ENCODE measurements around the gene ZSWIM4. TPM values are rescaled to one million over a fixed set of nuclear protein-coding genes. Genes with fewer than 3 reads are reported as not detected.
"Not testable (repeated sequence)": the region's sequence is repeated elsewhere in the genome, so short reads cannot be mapped to it uniquely, and the experiment has no call there.

The ZSWIM4 gene
- total and polyA plus RNA-seq, 12 donors = 1.2 to 7.1 (median 2.7) TPM

DNA sequence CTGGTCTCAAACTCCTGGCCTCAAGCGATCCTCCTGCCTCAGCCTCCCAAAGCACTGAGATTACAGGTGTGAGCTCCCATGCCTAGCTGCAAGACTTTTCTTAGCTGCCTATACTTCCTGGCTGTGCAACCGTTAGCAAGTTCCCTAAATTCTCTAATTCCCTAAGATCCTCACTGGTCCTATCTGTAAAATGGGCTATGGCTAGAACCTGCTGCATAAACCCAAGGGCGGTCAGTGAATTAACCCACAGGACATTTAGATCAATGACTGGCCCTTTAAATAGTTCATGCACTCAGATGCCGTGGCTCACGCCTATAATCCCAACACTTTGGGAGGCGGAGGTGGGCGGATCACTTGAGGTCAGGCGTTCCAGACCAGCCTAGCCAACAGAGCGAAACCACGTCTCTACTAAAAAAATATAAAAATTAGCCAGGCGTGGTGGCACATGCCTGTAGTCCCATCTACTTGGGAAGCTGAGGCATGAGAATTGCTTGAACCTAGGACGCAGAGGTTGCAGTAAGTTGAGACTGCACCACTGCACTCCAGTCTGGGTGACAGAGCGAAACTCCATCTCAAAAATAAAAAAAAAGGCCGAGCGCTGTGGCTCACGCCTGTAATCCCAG lies 25.1 kb upstream of the ZSWIM4 start:
- Histone ChIP-seq H3K4me1 (peaks cover 0 to 19% (median 14%) of the 10 kb centered on the region in 9 donors), H3K4me3 (no peak overlapping the region), H3K36me3 (peaks cover 0 to 52% (median 33%) of the 10 kb centered on the region in 9 donors), H3K27ac (no peak overlapping the region), H3K27me3 (no peaks in the 10 kb centered on the region), H3K9me3 (no peaks in the 10 kb centered on the region)
- 90 to 94% methylated on average over 16 of the region's 16 CpGs for WGBS, 2 donors
- TF ChIP-seq, protein P1, sequence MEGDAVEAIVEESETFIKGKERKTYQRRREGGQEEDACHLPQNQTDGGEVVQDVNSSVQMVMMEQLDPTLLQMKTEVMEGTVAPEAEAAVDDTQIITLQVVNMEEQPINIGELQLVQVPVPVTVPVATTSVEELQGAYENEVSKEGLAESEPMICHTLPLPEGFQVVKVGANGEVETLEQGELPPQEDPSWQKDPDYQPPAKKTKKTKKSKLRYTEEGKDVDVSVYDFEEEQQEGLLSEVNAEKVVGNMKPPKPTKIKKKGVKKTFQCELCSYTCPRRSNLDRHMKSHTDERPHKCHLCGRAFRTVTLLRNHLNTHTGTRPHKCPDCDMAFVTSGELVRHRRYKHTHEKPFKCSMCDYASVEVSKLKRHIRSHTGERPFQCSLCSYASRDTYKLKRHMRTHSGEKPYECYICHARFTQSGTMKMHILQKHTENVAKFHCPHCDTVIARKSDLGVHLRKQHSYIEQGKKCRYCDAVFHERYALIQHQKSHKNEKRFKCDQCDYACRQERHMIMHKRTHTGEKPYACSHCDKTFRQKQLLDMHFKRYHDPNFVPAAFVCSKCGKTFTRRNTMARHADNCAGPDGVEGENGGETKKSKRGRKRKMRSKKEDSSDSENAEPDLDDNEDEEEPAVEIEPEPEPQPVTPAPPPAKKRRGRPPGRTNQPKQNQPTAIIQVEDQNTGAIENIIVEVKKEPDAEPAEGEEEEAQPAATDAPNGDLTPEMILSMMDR (IDR thresholded peaks at IDR 0.05) = no peak
- intact Hi-C loops (cut with DNase I) = loop anchor here in 1 of 10 donors (10.0 kb wide), 1 partner anchor 305 kb away; the partner anchor contains the start of gene MISP3
- DNase-seq = no peak
- ATAC-seq = no peak

GRCh38 chr19:13774217-13775191 lies 20.7 kb upstream of the ZSWIM4 start, which contains the start of gene C19orf53:
Gene C19orf53 (plus strand): TSS chr19:13774456. CDS start chr19:13774478, 22 bp downstream.
- H3K27ac ChIP-seq = peak within 1 kb of the TSS; percentile 62 to 94 (median 86)
- H3K36me3 ChIP-seq = peaks cover 0 to 78% (median 34%) of the 10 kb centered on the region in 9 donors
- peak within 1 kb of the TSS; percentile 74 to 98 (median 89) for H3K4me3 ChIP-seq
- TF ChIP-seq, protein P1 (IDR thresholded peaks at IDR 0.05) = no peak
- 0% methylated on average over 61 of the region's 61 CpGs for WGBS, 2 donors
- no peaks in the 10 kb centered on the region for H3K27me3 ChIP-seq
- ATAC-seq (peak; percentile 95 to 99 (median 98)), DNase-seq (peak; percentile 88 to 93)
- H3K4me1 ChIP-seq = peaks cover 0 to 23% (median 19%) of the 10 kb centered on the region in 9 donors
- no peaks in the 10 kb centered on the region for H3K9me3 ChIP-seq
- intact Hi-C loops (cut with DNase I) = loop anchor here in 1 of 10 donors (10.0 kb wide), 1 partner anchor 300 kb away; the partner anchor contains the start of gene MISP3

- H3K4me3 ChIP-seq = no peak overlapping the region
- TF ChIP-seq, protein P1 (IDR thresholded peaks at IDR 0.05) = no peak
- ATAC-seq (no peak), DNase-seq (no peak)
- no peaks in the 10 kb centered on the region for H3K9me3 ChIP-seq
- no peak overlapping the region for H3K27ac ChIP-seq
- WGBS, 2 donors = 85 to 89% methylated on average over 9 of the region's 9 CpGs
- peaks cover 0 to 45% (median 17%) of the 10 kb centered on the region in 9 donors for H3K36me3 ChIP-seq
- no peaks in the 10 kb centered on the region for H3K27me3 ChIP-seq
- intact Hi-C loops (cut with DNase I) = loop anchor here in 1 of 10 donors (10.0 kb wide), 1 partner anchor 296 kb away; the partner anchor contains the start of gene MISP3
- H3K4me1 ChIP-seq = peaks cover 0 to 50% (median 30%) of the 10 kb centered on the region in 9 donors
Measured at GRCh38 chr19:13778398-13778797, 16.8 kb upstream of the ZSWIM4 start.

GRCh38 chr19:13778847-13779246 lies 16.4 kb upstream of the ZSWIM4 start:
- ATAC-seq (no peak), DNase-seq (no peak)
- TF ChIP-seq, protein P1 (IDR thresholded peaks at IDR 0.05) = no peak
- H3K27ac ChIP-seq = no peak overlapping the region
- no peaks in the 10 kb centered on the region for H3K27me3 ChIP-seq
- H3K9me3 ChIP-seq = no peaks in the 10 kb centered on the region
- 90 to 94% methylated on average over 6 of the region's 6 CpGs for WGBS, 2 donors
- peaks cover 0 to 48% (median 28%) of the 10 kb centered on the region in 9 donors for H3K4me1 ChIP-seq
- H3K4me3 ChIP-seq = no peak overlapping the region
- H3K36me3 ChIP-seq = peaks cover 0 to 45% (median 17%) of the 10 kb centered on the region in 9 donors
- intact Hi-C loops (cut with DNase I) = loop anchor here in 1 of 10 donors (10.0 kb wide), 1 partner anchor 296 kb away; the partner anchor contains the start of gene MISP3

GRCh38 chr19:13779794-13780193 lies 15.4 kb upstream of the ZSWIM4 start:
- not testable (repeated sequence) for H3K4me3 ChIP-seq, H3K9me3 ChIP-seq, H3K27me3 ChIP-seq, DNase-seq, ATAC-seq, H3K27ac ChIP-seq
- intact Hi-C loops (cut with DNase I) = loop anchor here in 1 of 10 donors (10.0 kb wide), 1 partner anchor 295 kb away; the partner anchor contains the start of gene MISP3
- 95 to 98% methylated on average over 8 of the region's 8 CpGs for WGBS, 2 donors
- peaks cover 0 to 45% (median 17%) of the 10 kb centered on the region in 9 donors for H3K36me3 ChIP-seq
- peaks cover 0 to 51% (median 27%) of the 10 kb centered on the region in 9 donors for H3K4me1 ChIP-seq

Data from heart right ventricle (tissue), 16 donors.